Glutamatergic neuron (in vitro differentiated cells): ENCODE results near the gene CCL4. TPM values are rescaled to one million over a fixed set of nuclear protein-coding genes. Genes with fewer than 3 reads are reported as not detected.
"Not testable (repeated sequence)": the region's sequence is repeated elsewhere in the genome, so short reads cannot be mapped to it uniquely, and the experiment has no call there.

ENCODE experiments used
- DNase-seq: peaks from one replicate; pipeline ENCODE4 v3.0.0; 2022
- H3K27ac Mint-ChIP-seq: one replicate; pipeline ENCODE4 v1.8.0; 2020; ENCODE audit warnings: mild to moderate bottlenecking, mixed read lengths, inconsistent platforms; ENCODE audit not compliant: unreplicated experiment
- H3K27me3 Mint-ChIP-seq: one replicate; pipeline ENCODE4 v1.8.0; 2020; ENCODE audit warnings: mild to moderate bottlenecking, moderate library complexity, mixed read lengths, inconsistent platforms; ENCODE audit not compliant: unreplicated experiment
- H3K36me3 Mint-ChIP-seq: one replicate; pipeline ENCODE4 v1.8.0; 2020; ENCODE audit warnings: mild to moderate bottlenecking, mixed read lengths, inconsistent platforms; ENCODE audit not compliant: unreplicated experiment
- H3K4me1 Mint-ChIP-seq: one replicate; pipeline ENCODE4 v1.8.0; 2020; ENCODE audit warnings: mild to moderate bottlenecking, low read depth, mixed read lengths, inconsistent platforms; ENCODE audit not compliant: unreplicated experiment
- H3K4me3 Mint-ChIP-seq: one replicate; pipeline ENCODE4 v1.8.0; 2020; ENCODE audit warnings: mild to moderate bottlenecking, mixed read lengths, inconsistent platforms; ENCODE audit not compliant: unreplicated experiment
- H3K9me3 Mint-ChIP-seq: one replicate; pipeline ENCODE4 v1.8.0; 2020; ENCODE audit warnings: mild to moderate bottlenecking, moderate library complexity, mixed read lengths, inconsistent platforms; ENCODE audit not compliant: unreplicated experiment
- CTCF ChIP-seq: fragments of 200-600 bp; sonication (generic); IDR thresholded peaks from one replicate; pipeline ENCODE4 v1.5.0; 2021; ENCODE audit not compliant: partially characterized antibody, unreplicated experiment
- total RNA-seq: library from RNA; stranded (reverse); fragmentation: NEBNext Ultra II Directional; extraction: Animal tissue kit (Norgen Biotek cat#: 25700); gene quantifications from one replicate; pipeline ENCODE4 v1.2.1, GENCODE V29; 2021; ENCODE audit not compliant: unreplicated experiment

CCL4 gene
- total RNA-seq, 1 donor from 2014 or later: not detected

- DNase-seq: no peak
- Mint-ChIP-seq H3K4me3 (no peak overlapping the region), H3K27ac (no peak overlapping the region), H3K4me1 (no peaks in the 10 kb centered on the region), H3K9me3 (no peaks in the 10 kb centered on the region), H3K27me3 (peaks cover 3% of the 10 kb centered on the region), H3K36me3 (no peaks in the 10 kb centered on the region)
- no peak for TF ChIP-seq CTCF
Measured at GRCh38 chr17:36117505-36118382, 14.1 kb downstream of the CCL4 start.

GRCh38 chr17:36118477-36119353 is 15.1 kb downstream of the CCL4 start:
- Mint-ChIP-seq H3K27ac (no peak overlapping the region), H3K9me3 (no peaks in the 10 kb centered on the region), H3K4me3 (no peak overlapping the region)

GRCh38 chr17:36120221-36120620 is 16.6 kb downstream of the CCL4 start:
- no peak for TF ChIP-seq CTCF

More at GRCh38 chr17:36118477-36119353, 15.1 kb downstream of the CCL4 start:
- Mint-ChIP-seq H3K36me3 (no peaks in the 10 kb centered on the region), H3K4me1 (no peaks in the 10 kb centered on the region), H3K27me3 (peaks cover 3% of the 10 kb centered on the region)
- DNase-seq: no peak
- no peak for TF ChIP-seq CTCF

GRCh38 chr17:36121099-36121498 is 17.5 kb downstream of the CCL4 start:
- DNase-seq, H3K9me3 Mint-ChIP-seq, H3K36me3 Mint-ChIP-seq, H3K27ac Mint-ChIP-seq, H3K4me1 Mint-ChIP-seq, H3K27me3 Mint-ChIP-seq, H3K4me3 Mint-ChIP-seq: not testable (repeated sequence)

More at GRCh38 chr17:36120221-36120620, 16.6 kb downstream of the CCL4 start:
- H3K4me3 Mint-ChIP-seq: no peak overlapping the region
- no peak for DNase-seq
- no peaks in the 10 kb centered on the region for H3K36me3 Mint-ChIP-seq
- no peak overlapping the region for H3K27ac Mint-ChIP-seq
- no peaks in the 10 kb centered on the region for H3K27me3 Mint-ChIP-seq
- no peaks in the 10 kb centered on the region for H3K4me1 Mint-ChIP-seq
- H3K9me3 Mint-ChIP-seq: no peaks in the 10 kb centered on the region

GRCh38 chr17:36123431-36123830 is 19.8 kb downstream of the CCL4 start:
- Mint-ChIP-seq H3K4me3 (no peak overlapping the region), H3K9me3 (peaks cover 4% of the 10 kb centered on the region), H3K27me3 (peaks cover 2% of the 10 kb centered on the region), H3K36me3 (peaks cover 4% of the 10 kb centered on the region), H3K27ac (no peak overlapping the region), H3K4me1 (no peaks in the 10 kb centered on the region)
- DNase-seq: no peak
- no peak for TF ChIP-seq CTCF
